GM12878 (cell line): ENCODE measurements around the gene ARMC10. TPM values are rescaled to one million over a fixed set of nuclear protein-coding genes. Genes with fewer than 3 reads are reported as not detected.

ENCODE experiments used
- ATAC-seq: fragments of 200-7000 bp; cut with Tn5 transposase; 3 replicates; pipeline ENCODE4 v1.9.1; 2020; ENCODE audit warnings: mild to moderate bottlenecking, moderate library complexity
- BruUV-seq: library from RNA; stranded (reverse); fragments of 400-500 nt; replicated peaks from 2 replicates; lab custom pipeline; 2021; lab: Mats Ljungman, UMichigan
- CTCF ChIA-PET: fragments of 300-600 bp; sonication (Branson Sonifier 250); formaldehyde crosslinking; extraction: SDS; loops from one replicate; lab custom pipeline; 2021; ENCODE audit warnings: inconsistent platforms; lab: Yijun Ruan, JAX
- POLR2A ChIA-PET: fragments of 350-600 bp; formaldehyde crosslinking; extraction: SDS; loops from one replicate; lab custom pipeline; 2021; ENCODE audit warnings: inconsistent platforms; lab: Charles Lee
- RAD21 ChIA-PET: fragments of 300-600 bp; sonication (Branson Sonifier 250); formaldehyde crosslinking; loops from one replicate; lab custom pipeline; 2023; ENCODE audit warnings: antibody characterized with exemption; ENCODE audit not compliant: unreplicated experiment; lab: Charles Lee
- SMC1A ChIA-PET: fragments of 300-600 bp; sonication (Branson Sonifier 250); formaldehyde crosslinking; loops from one replicate; lab custom pipeline; 2023; ENCODE audit not compliant: unreplicated experiment, uncharacterized antibody; lab: Charles Lee
- DNase-seq: peaks from one replicate; pipeline ENCODE4 v3.0.0-alpha.2; 2011; ENCODE audit warnings: low read depth, low spot score
- FAIRE-seq: peaks from 3 replicates; lab custom pipeline; 2011; peaks lifted over from hg19 to GRCh38; lab: Jason Lieb, UNC
- H2AFZ ChIP-seq: 2 replicates; pipeline ENCODE4 v1.6.0; 2011; ENCODE audit warnings: low read depth, low read length, control low read depth; ENCODE audit not compliant: control insufficient read depth
- H3K27ac ChIP-seq: 2 replicates; pipeline ENCODE4 v1.5.1; 2011; ENCODE audit warnings: control low read depth; ENCODE audit not compliant: control insufficient read depth, insufficient read depth
- H3K27me3 ChIP-seq, 2 experiments: replicated peaks in 1 of 2; 2 replicates each; pipeline versions ENCODE4 v1.6.0 to v1.6.1; 2011; ENCODE audit warnings: low read length in 1 of 2; ENCODE audit not compliant: control insufficient read depth in 2 of 2, insufficient read depth in 2 of 2
- H3K36me3 ChIP-seq, 2 experiments: 2 replicates each; pipeline ENCODE4 v1.5.1; 2011; ENCODE audit warnings: low read length in 1 of 2; ENCODE audit not compliant: control insufficient read depth in 2 of 2, insufficient read depth in 2 of 2
- H3K4me1 ChIP-seq: 2 replicates; pipeline ENCODE4 v1.6.1; 2011; ENCODE audit warnings: mild to moderate bottlenecking, low read length, moderate library complexity, mixed read lengths; ENCODE audit not compliant: control insufficient read depth, insufficient read depth
- H3K4me2 ChIP-seq: 2 replicates; pipeline ENCODE4 v1.6.0; 2011; ENCODE audit warnings: control low read depth; ENCODE audit not compliant: control insufficient read depth, insufficient read depth
- H3K4me3 ChIP-seq: fragments of 200-600 bp; sonication (generic); 2 replicates; pipeline ENCODE4 v1.5.1; 2016
- H3K79me2 ChIP-seq: 2 replicates; pipeline ENCODE4 v1.6.0; 2011; ENCODE audit warnings: low read length; ENCODE audit not compliant: control insufficient read depth, insufficient read depth
- H3K9ac ChIP-seq: 2 replicates; pipeline ENCODE4 v1.8.0; 2011; ENCODE audit warnings: low read length, control low read depth, mixed read lengths; ENCODE audit not compliant: control insufficient read depth, insufficient read depth
- H3K9me3 ChIP-seq: replicated peaks from 3 replicates; pipeline ENCODE4 v1.5.1; 2011; ENCODE audit warnings: mild to moderate bottlenecking, low read length; ENCODE audit not compliant: control insufficient read depth, insufficient read depth
- H4K20me1 ChIP-seq: 2 replicates; pipeline ENCODE4 v1.6.0; 2011; ENCODE audit not compliant: control insufficient read depth, insufficient read depth
- CBX5 ChIP-seq: sonication (generic); IDR thresholded peaks from 2 replicates; pipeline ENCODE4 v1.6.1; 2016; ENCODE audit warnings: low read depth, moderate library complexity, mild to moderate bottlenecking, inconsistent platforms
- CTCF ChIP-seq, 3 experiments: IDR thresholded peaks in 2 of 3; conservative IDR thresholded peaks in 1 of 3; 2 replicates each; pipeline ENCODE4 v1.5.1; 2011; ENCODE audit warnings: low read depth in 3 of 3, low read length in 3 of 3, mild to moderate bottlenecking in 3 of 3, control low read depth in 2 of 3, moderate library complexity in 2 of 3, inconsistent platforms in 1 of 3, mixed read lengths in 1 of 3; ENCODE audit not compliant: control insufficient read depth in 2 of 3, insufficient read depth in 1 of 3; ENCODE audit errors: extremely low read depth in 1 of 3
- GATAD2B ChIP-seq: fragments of 450-650 bp; conservative IDR thresholded peaks from 2 replicates; pipeline ENCODE4 v1.6.1; 2017; ENCODE audit warnings: low read depth, mild to moderate bottlenecking, moderate library complexity
- HDAC2 ChIP-seq: fragments of 200-600 bp; sonication (generic); IDR thresholded peaks from 2 replicates; pipeline ENCODE4 v1.6.1; 2017
- KDM1A ChIP-seq: fragments of 200-600 bp; sonication (generic); IDR thresholded peaks from 2 replicates; pipeline ENCODE4 v1.6.1; 2016; ENCODE audit warnings: borderline replicate concordance
- MTA3 ChIP-seq: IDR thresholded peaks from 2 replicates; pipeline ENCODE4 v1.6.1; 2012; ENCODE audit warnings: low read length, inconsistent platforms, borderline replicate concordance
- SMAD1 ChIP-seq: fragments of 450-650 bp; IDR thresholded peaks from 2 replicates; pipeline ENCODE4 v1.6.1; 2018; ENCODE audit warnings: mild to moderate bottlenecking, low read depth; ENCODE audit not compliant: partially characterized antibody
- STAT3 ChIP-seq: IDR thresholded peaks from 2 replicates; pipeline ENCODE4 v1.6.1; 2011; ENCODE audit warnings: low read depth, low read length, improper control_type of control experiment
- TARDBP ChIP-seq: IDR thresholded peaks from 2 replicates; pipeline ENCODE4 v1.6.1; 2016; ENCODE audit warnings: borderline replicate concordance
- ZBED1 ChIP-seq: IDR thresholded peaks from 2 replicates; pipeline ENCODE4 v1.6.1; 2016; ENCODE audit warnings: borderline replicate concordance
- ZBTB11 ChIP-seq: fragments of 450-650 bp; formaldehyde crosslinking; IDR thresholded peaks from 2 replicates; pipeline ENCODE4 v1.5.0; 2022; ENCODE audit warnings: mild to moderate bottlenecking, missing genetic modification characterization
- ZBTB33 ChIP-seq: fragments of 450-650 bp; IDR thresholded peaks from 2 replicates; pipeline ENCODE4 v1.6.1; 2017; ENCODE audit warnings: mild to moderate bottlenecking
- ZNF274 ChIP-seq: IDR thresholded peaks from one replicate; pipeline ENCODE4 v1.8.0; 2011; ENCODE audit not compliant: insufficient read length, insufficient read depth
- WGBS: methylation state at CpG from one replicate; pipeline ENCODE4 v1.1.6; 2016; ENCODE audit warnings: low lambda C conversion rate; ENCODE audit not compliant: insufficient replicate concordance, insufficient coverage; ENCODE audit errors: missing lambda C conversion rate; 5-methylcytosine and 5-hydroxymethylcytosine counted together
- in situ Hi-C: fragments of 300-500 bp; cut with MboI; formaldehyde crosslinking; loops from 9 replicates; pipeline ENCODE4 v1.14.3; 2018; ENCODE audit warnings: mixed read lengths
- intact Hi-C: fragments of 100-400 bp; cut with micrococcal nuclease; formaldehyde crosslinking; loops from one replicate; pipeline ENCODE4 v1.14.2; 2022; ENCODE audit not compliant: unreplicated experiment
- polyA plus RNA-seq, 11 experiments: library from polyadenylated mRNA; depleted of rRNA in 4 of 11; unstranded in 6 of 11; stranded (reverse) in 5 of 11; fragments of >200 nt; fragmentation: Nextera tagmentation in 4 of 11; fragmentation: Illumina TruSeq in 1 of 11; extraction: Ambion mirVana in 4 of 11; extraction: Trizol in 1 of 11; gene quantifications; 1 replicate in 1 of 11; 2 replicates in 10 of 11; pipeline versions ENCODE4 v1.2.1 to v1.2.3, GENCODE V29; 2011 to 2016; ENCODE audit warnings: inconsistent platforms in 2 of 11, missing spikeins in 2 of 11, low read depth in 1 of 11
- total RNA-seq, 4 experiments: library from RNA; depleted of rRNA in 3 of 4; stranded (reverse); fragments of >200 nt in 3 of 4; fragmentation: Illumina TruSeq in 1 of 4; extraction: Trizol in 1 of 4; gene quantifications; 2 replicates each; pipeline versions ENCODE4 v1.2.1 to v1.2.3, GENCODE V29; 2013 to 2021

The ARMC10 gene
- total and polyA plus RNA-seq, 10 of the 15 experiments (the other 5 are each of a cell fraction or from before 2014, with no cell fraction given) = 7.0 to 38.2 (median 24.1) TPM

- Histone ChIP-seq H3K27me3 (no peaks in the 10 kb centered on the region), H3K9ac (no peak overlapping the region), H2AFZ (no peak overlapping the region), H3K27ac (no peak overlapping the region), H3K79me2 (peaks cover 2% of the 10 kb centered on the region), H3K9me3 (no peaks in the 10 kb centered on the region), H3K4me2 (no peak overlapping the region), H3K4me3 (no peak overlapping the region), H3K4me1 (no peaks in the 10 kb centered on the region), H4K20me1 (no peaks in the 10 kb centered on the region), H3K36me3 (peaks cover 0 to 20% of the 10 kb centered on the region in 2 experiments; a peak in 2 of 4 replicates)
- ATAC-seq (no peak), DNase-seq (no peak), FAIRE-seq (no peak)
- BruUV-seq = no TSS peak
- SMC1A ChIA-PET = no interaction called here
- POLR2A ChIA-PET = no interaction called here
- WGBS = 99% methylated on average over 3 of the region's 3 CpGs
- intact Hi-C loops (no loop called here), in situ Hi-C loops (no loop called here)
- RAD21 ChIA-PET = no interaction called here
- CTCF ChIA-PET = no interaction called here
- no peak for TF ChIP-seq ZBTB33
- no peak for TF ChIP-seq SMAD1
- no peak for TF ChIP-seq CTCF (IDR thresholded peaks at IDR 0.05 in 2 of 3, conservative IDR thresholded peaks at IDR 0.05 in 1 of 3; ENCODE audit: control insufficient read depth in 2 of 3, extremely low read depth in 1 of 3, insufficient read depth in 1 of 3, low read depth in 3 of 3, low read length in 3 of 3)
- TF ChIP-seq STAT3 = no peak
- TF ChIP-seq KDM1A = no peak
- no peak for TF ChIP-seq ZBTB11 (CRISPR knock-in tag)
- no peak for TF ChIP-seq CBX5
- no peak for TF ChIP-seq MTA3
- no peak for TF ChIP-seq ZNF274
- TF ChIP-seq HDAC2 = no peak
- no peak for TF ChIP-seq TARDBP
- no peak for TF ChIP-seq ZBED1
- TF ChIP-seq GATAD2B = no peak
These were observed 8.3 kb downstream of the ARMC10 start for GRCh38 chr7:103083210-103083609.
